ENCODE measurements around the gene CPNE5. TPM values are rescaled to one million over a fixed set of nuclear protein-coding genes. Genes with fewer than 3 reads are reported as not detected.

The CPNE5 gene
- total and polyA plus RNA-seq, 9 of the 15 experiments (the other 6 are each of a cell fraction or from before 2014, with no cell fraction given), result 0.14 to 1.0 (median 0.46) TPM; not detected in 2

DNA sequence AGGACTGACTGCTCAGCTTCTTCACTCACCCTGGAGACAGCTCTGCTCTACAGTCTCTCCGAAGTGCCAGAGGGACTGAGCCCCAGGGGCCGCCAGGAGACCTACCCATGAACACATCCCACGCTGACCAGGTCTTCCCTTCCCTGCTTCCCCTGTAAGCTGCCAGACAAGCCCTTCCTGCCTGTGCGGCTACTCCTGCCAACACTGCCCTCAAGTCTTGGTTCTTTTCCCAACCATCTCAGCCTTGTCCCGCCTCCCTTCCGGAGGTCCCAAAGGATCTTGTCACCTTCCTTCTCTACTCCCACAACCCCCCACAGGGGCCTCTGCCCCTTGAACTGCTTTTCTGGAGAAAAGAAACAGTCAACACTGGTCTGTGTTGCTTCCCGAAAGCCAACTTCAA lies 15.0 kb downstream of the CPNE5 start:
- Histone ChIP-seq H3K4me2 (ENCODE audit: insufficient read depth, low read length) (no peak overlapping the region), H4K20me1 (replicated peaks; ENCODE audit: control insufficient read depth, insufficient read depth, low read length) (no peaks in the 10 kb centered on the region), H3K27ac (ENCODE audit: extremely low read depth, low read depth, low read length) (no peak overlapping the region), H3K27me3 (ENCODE audit: control insufficient read depth in 2 of 2, insufficient read depth in 2 of 2, low read length in 2 of 2) (no peaks in the 10 kb centered on the region), H3K79me2 (ENCODE audit: control insufficient read depth, insufficient read depth, low read length) (no peaks in the 10 kb centered on the region), H3K9me1 (ENCODE audit: control insufficient read depth, insufficient read depth, low read length) (no peaks in the 10 kb centered on the region), H3K4me3 (no peak overlapping the region), H3K36me3 (ENCODE audit: control insufficient read depth, insufficient read depth, low read length) (no peaks in the 10 kb centered on the region), H3K9me3 (replicated peaks; ENCODE audit: control insufficient read depth, insufficient read depth, low read depth, low read length) (no peaks in the 10 kb centered on the region), H3K4me1 (replicated peaks in 1 of 2; ENCODE audit: control insufficient read depth in 2 of 2, insufficient read depth in 2 of 2, low read length in 2 of 2) (peaks cover 34 to 65% of the 10 kb centered on the region in 2 experiments), H2AFZ (ENCODE audit: low read depth, low read length) (no peak overlapping the region), H3K9ac (ENCODE audit: insufficient read depth in 1 of 2, low read depth in 2 of 2, low read length in 2 of 2) (peak overlapping the region in 1 of 2 experiments; percentile 37; a peak in 1 of 4 replicates)
- ChIA-PET CTCF (ENCODE audit: low intra/inter-chr PET ratio) (no interaction called here), POLR2A (interaction anchor here (1.2 to 2.7 kb wide), 2 partner anchors 10 to 12 kb away, joined by 3 to 7 read pairs; no protein-coding TSS in a partner anchor)
- DNase-seq (ENCODE audit: extremely low read depth in 1 of 4, low spot score in 3 of 4) (no peak), FAIRE-seq (no peak), ATAC-seq (no peak)
- 90% methylated on average over 7 of the region's 7 CpGs for WGBS (ENCODE audit: insufficient coverage, low coverage, missing lambda C conversion rate)
- 0 out of 2 replicates have a peak, but pooled peaks have one; percentile 23 for TF ChIP-seq KAT7 (CRISPR knock-in tag; IDR thresholded peaks at IDR 0.05; ENCODE audit: borderline replicate concordance)
- TF ChIP-seq ZFX (CRISPR knock-in tag; IDR thresholded peaks at IDR 0.05), result 0 out of 2 replicates have a peak, but pooled peaks have one; percentile 8
- no peak for TF ChIP-seq NR3C1 (CRISPR knock-in tag; IDR thresholded peaks at IDR 0.05)
- no TSS peak for BruUV-seq (replicated peaks)
- in situ Hi-C loops (cut with MboI), result no loop called here
- intact Hi-C loops (cut with micrococcal nuclease), result no loop called here

DNA sequence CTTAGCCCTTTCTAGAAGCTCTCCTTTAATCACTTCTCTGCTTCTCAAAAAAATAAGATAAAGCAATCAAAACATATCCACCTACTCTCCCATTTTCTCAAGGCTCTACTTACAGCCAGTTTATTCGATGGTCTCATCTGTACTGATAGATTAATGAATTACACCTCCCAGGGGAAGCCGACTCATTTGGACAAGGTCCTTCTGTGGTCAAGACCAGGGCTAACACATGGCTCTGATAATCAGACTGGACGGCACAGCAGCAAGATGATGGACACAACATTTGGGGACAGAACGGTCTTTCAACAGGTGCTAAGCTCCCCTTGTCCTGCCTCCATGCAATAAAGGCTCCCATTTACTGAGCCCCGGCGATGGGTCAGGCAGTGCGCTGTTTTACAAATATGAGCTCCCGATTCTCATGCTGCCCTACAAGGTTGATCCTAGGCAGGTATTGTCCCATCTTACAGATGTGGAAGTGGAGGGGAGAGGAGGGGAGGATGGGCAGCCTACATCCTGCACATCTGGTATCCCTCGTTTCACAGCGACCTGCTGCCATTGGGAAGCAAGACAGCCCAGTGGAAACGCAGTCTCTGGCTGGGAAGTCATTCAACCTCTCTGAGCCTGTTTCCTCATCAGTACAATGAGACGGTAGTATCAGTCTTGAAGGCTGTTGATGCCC lies 15.7 kb downstream of the CPNE5 start:
- in situ Hi-C loops (cut with MboI) (no loop called here), intact Hi-C loops (cut with micrococcal nuclease) (no loop called here)
- Histone ChIP-seq H3K27ac (ENCODE audit: extremely low read depth, low read depth, low read length) (no peak overlapping the region), H3K36me3 (ENCODE audit: control insufficient read depth, insufficient read depth, low read length) (no peaks in the 10 kb centered on the region), H4K20me1 (replicated peaks; ENCODE audit: control insufficient read depth, insufficient read depth, low read length) (no peaks in the 10 kb centered on the region), H3K9me1 (ENCODE audit: control insufficient read depth, insufficient read depth, low read length) (no peaks in the 10 kb centered on the region), H3K9me3 (replicated peaks; ENCODE audit: control insufficient read depth, insufficient read depth, low read depth, low read length) (no peaks in the 10 kb centered on the region), H3K9ac (ENCODE audit: insufficient read depth in 1 of 2, low read depth in 2 of 2, low read length in 2 of 2) (peak overlapping the region in 1 of 2 experiments; percentile 11; a peak in 1 of 4 replicates), H3K27me3 (ENCODE audit: control insufficient read depth in 2 of 2, insufficient read depth in 2 of 2, low read length in 2 of 2) (no peaks in the 10 kb centered on the region), H3K4me1 (replicated peaks in 1 of 2; ENCODE audit: control insufficient read depth in 2 of 2, insufficient read depth in 2 of 2, low read length in 2 of 2) (peaks cover 34 to 65% of the 10 kb centered on the region in 2 experiments), H3K79me2 (ENCODE audit: control insufficient read depth, insufficient read depth, low read length) (no peaks in the 10 kb centered on the region), H3K4me2 (ENCODE audit: insufficient read depth, low read length) (no peak overlapping the region), H2AFZ (ENCODE audit: low read depth, low read length) (no peak overlapping the region; the same call in 1 of the 2 replicates), H3K4me3 (no peak overlapping the region)
- DNase-seq (ENCODE audit: extremely low read depth in 1 of 4, low spot score in 3 of 4) (no peak), FAIRE-seq (no peak), ATAC-seq (no peak)
- 57% methylated on average over 12 of the region's 12 CpGs for WGBS (ENCODE audit: insufficient coverage, low coverage, missing lambda C conversion rate)
- POLR2A ChIA-PET, result interaction anchor here (2.7 kb wide), 1 partner anchor 9 kb away, joined by 7 read pairs; no protein-coding TSS in a partner anchor
- no TSS peak for BruUV-seq (replicated peaks)
- CTCF ChIA-PET (ENCODE audit: low intra/inter-chr PET ratio), result no interaction called here
- no peak for TF ChIP-seq TEAD2 (tag; IDR thresholded peaks at IDR 0.05)
- TF ChIP-seq CBFB (CRISPR knock-in tag; IDR thresholded peaks at IDR 0.05), result 0 out of 2 replicates have a peak, but pooled peaks have one; percentile 57
- TF ChIP-seq RBBP5 (IDR thresholded peaks at IDR 0.05; ENCODE audit: borderline replicate concordance, insufficient read depth, low read length, poor library complexity, severe bottlenecking), result no peak
- TF ChIP-seq RBM25 (IDR thresholded peaks at IDR 0.05; ENCODE audit: low read depth, low read length, severe bottlenecking), result peak; percentile 60
- no peak for TF ChIP-seq ZNF239 (CRISPR knock-in tag; IDR thresholded peaks at IDR 0.05)
- 0 out of 2 replicates have a peak, but pooled peaks have one; percentile 48 for TF ChIP-seq ADNP (tag; IDR thresholded peaks at IDR 0.05)
- peak; percentile 67 for TF ChIP-seq BCOR (IDR thresholded peaks at IDR 0.05)
- no peak for TF ChIP-seq WHSC1 (IDR thresholded peaks at IDR 0.05; ENCODE audit: low read length)
- no peak for TF ChIP-seq NBN (IDR thresholded peaks at IDR 0.05; ENCODE audit: low read depth)
- TF ChIP-seq U2AF2 (optimal IDR thresholded peaks at IDR 0.05; ENCODE audit: low read depth, low read length), result no peak
- no peak for TF ChIP-seq MCM5 (IDR thresholded peaks at IDR 0.05; ENCODE audit: low read depth)
- TF ChIP-seq CREB1 (IDR thresholded peaks at IDR 0.05), result no peak
- no peak for TF ChIP-seq CREB1 (CRISPR knock-in tag; IDR thresholded peaks at IDR 0.05)
- no peak for TF ChIP-seq SLC30A9 (CRISPR knock-in tag; IDR thresholded peaks at IDR 0.05)
